ENCODE results near the gene TMEM97. TPM values are rescaled to one million over a fixed set of nuclear protein-coding genes. Genes with fewer than 3 reads are reported as not detected.

Gene TMEM97
- total RNA-seq, 1 donor from 2014 or later = 26.0 TPM

DNA sequence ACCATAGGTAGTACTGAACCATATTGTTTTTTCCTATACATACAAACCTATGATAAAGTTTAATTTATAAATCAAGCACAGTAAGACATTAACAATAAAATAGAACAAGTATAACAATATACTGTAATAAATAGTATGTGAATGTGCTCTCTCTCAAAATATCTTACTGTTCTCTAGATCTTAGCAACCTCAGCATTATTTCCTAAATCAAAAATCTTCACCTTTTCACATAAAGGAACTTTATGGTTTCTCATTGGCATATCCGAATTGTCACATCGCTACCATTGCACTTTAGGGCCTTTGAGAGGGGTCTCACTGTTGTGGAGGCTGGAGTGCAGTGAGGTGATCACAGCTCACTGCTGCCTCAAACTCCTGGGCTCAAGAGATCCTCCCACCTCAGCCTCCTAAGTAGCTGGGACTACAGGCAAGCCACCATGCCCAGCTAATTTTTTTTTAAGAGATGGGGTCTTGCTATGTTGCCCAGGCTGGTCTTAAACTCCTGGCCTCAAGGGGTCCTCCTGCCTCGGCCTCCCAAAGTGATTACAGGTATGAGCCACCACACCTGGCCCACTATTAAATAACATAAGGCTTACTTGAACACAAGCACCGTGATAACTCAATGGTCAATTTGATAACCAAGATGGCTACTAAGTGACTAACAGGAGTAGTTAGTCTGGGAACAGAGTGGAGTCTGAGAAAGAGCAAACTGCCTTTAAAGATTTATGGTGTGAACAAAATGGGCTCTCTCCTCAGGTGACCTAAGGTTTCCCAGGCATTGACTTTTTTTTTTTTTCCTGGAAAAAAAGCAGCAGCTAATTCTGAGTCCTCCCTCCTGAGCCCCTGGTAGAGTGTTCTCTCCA lies 2.9 kb upstream of the TMEM97 start:
- DNase-seq (ENCODE audit: low read depth) = no peak

DNA sequence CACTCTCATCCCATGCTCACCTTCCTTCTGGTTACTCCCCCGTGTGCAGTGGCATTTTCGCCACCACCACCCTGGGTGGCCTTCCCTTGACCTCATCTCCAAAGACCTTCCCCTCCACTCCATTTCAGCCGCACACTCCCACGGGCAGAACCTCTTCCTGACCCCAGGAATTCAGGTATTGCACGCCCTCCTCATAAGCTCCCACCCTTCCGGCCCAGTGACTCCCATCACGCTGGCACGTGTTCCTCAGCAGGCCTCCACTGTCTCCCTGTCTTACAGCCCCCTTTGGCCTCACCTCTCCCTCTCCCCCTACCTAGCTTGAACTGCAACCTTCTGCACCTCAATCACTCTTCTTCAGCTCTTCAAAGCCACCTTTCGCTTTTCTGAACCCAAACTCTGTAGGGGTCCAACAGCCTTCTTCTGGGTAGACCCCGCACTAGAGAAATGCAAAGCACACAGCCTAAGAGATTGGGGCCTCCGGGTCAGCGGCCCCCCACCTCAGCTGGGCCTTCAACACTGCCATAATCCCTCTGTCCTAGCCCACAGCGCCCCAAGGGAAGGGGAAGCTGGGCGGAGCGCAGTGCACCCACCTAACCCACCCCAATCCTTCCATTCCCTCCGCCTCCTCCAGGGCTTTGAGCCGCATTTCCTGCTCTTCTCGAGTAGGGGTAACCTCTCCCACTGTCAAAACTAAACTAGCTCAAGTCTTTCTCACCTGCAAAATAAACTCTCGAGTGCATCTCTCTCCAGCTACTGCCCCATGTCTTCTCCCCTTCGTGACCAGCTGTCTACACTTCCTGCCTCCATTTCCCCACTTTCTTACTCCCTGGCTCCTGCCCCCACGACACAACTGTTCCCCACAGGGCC lies 1.7 kb upstream of the TMEM97 start:
- no peak for DNase-seq (ENCODE audit: low read depth)

DNA sequence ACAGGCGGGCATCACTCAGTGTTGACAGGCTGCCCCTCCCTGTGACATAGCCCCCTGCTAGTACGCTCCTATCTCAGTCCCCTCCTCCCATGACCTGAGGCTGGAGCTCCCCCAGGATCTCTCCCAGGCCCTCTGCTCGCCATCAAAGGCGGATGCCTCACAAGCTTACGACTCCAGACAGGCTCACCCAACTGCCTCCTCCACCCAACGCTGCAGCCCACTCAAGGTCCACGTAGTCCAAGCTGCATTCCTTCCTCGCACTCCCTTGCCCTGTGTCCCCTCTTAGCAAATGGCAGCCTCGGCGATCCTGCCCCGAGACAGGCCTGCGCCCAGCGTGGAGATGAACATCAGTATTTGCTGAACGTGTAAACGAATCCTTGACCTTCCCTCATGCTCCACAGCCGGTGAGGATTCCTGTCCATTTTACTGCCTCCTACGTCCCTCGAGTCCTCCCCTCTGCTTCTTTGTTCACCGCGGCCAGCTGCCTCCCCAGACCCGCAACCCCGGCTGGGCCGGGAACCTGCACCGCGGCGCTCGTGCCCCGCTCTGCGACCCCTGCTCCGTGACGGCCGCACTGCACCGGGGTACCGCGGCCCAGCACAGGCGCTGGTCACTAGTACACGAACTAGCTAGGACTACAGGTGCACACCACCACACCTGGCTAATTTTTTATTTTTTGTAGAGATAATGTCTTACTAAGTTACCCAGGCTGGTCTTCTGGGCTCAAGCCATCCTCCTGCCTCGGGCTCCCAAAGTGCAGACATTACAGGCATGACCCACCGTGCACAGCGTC lies 838 bp upstream of the TMEM97 start:
- no peak for DNase-seq (ENCODE audit: low read depth)

DNA sequence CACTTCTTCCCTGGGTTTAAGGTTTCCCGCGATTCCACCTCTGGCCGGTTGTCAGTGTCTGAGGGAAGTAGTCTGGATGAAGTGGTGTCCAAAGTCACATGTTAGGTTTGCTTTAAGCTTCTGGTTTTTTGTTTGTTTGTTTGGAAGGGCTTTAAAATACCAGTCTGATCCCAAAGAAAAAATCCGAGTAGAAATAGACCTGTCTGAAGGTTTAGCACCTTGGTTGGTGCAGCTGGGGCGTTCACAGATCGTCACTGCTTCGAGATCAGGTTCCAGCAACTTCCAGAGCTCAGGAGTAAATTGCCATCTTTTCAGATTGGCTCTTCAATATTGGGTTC lies 567 bp downstream of the TMEM97 start:
- DNase-seq (ENCODE audit: low read depth) = no peak

DNA sequence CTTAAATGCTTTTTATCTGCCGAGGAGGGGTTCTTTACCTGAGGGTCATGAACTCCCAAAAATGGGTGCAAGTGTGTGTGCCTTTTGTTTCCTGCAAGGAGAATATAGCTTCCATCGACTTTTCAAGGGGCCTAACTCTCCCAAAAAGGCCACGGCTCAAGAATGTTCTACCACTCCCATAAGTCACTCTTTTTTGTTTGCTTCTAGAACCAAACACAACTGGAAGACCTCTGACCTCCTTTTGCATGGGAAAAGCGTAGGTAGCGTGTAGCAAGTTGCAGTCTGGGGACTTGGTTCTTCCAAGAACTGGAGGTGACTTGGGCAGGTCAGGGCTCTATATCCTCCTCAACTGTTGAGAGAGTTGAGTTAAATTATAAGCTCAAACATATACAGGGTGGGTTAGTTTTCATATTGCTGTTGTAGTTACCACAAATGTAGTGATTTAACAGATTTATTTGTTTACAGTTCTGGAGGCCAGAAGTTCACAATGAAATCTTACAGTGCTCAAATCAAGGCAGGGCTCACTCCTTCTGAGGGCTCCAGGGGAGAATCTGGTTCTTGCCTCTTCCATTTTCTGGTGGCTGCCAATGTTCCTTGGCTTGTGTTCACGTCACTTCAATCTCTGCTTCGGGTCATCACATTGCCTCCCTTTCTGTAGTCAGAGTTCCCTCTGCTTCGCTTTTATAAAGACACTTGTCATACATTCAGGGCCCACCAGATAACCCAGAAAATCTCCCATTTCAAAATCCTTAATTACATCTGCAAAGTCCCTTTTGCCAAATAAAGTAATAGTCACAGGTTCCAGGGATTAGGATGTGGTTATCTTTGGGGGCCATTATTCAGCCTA lies 1.4 kb downstream of the TMEM97 start:
- no peak for DNase-seq (ENCODE audit: low read depth)

DNA sequence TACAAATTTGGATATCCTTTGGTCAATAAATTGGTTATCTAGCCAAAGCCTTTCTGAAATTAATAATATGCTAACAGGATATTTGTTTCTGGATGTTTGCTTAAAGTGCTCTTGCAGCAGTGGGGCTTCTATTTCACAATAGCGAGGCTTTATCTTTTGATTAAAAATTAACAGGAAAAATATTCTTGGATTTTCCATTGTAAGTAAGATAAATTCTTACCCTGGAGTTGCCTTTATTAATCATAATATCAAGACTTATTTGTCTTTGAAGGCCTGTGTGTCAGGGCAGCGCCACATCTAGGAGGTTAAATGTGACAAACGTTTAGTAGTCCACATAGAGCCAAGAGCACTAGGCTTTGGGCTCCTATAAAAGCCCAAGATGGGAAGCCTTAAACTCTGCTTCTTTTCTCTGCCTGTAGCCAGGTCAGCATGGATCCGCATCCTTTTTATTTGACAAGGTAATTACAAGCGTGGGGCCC lies 5.3 kb downstream of the TMEM97 start:
- DNase-seq (ENCODE audit: low read depth) = no peak

DNA sequence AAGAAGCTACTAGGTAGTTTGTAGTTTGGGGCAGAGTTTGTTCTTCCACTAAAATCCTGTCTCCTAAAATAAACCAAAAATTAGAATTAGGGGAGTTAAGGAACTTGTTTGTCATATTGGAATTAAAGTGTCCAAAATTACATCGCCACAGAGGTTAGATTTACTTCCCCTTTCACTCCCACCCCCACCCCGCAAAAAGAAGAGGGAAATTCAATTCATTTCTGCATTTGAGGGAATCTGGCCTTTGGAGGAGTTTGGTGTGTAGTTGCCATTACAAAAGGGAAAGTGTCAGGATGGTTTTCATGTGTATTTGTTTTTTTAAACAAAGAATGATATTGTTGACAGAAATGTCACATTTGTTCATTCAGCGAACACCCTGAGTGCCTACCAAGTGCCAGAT lies 5.8 kb downstream of the TMEM97 start:
- no peak for DNase-seq (ENCODE audit: low read depth)

DNA sequence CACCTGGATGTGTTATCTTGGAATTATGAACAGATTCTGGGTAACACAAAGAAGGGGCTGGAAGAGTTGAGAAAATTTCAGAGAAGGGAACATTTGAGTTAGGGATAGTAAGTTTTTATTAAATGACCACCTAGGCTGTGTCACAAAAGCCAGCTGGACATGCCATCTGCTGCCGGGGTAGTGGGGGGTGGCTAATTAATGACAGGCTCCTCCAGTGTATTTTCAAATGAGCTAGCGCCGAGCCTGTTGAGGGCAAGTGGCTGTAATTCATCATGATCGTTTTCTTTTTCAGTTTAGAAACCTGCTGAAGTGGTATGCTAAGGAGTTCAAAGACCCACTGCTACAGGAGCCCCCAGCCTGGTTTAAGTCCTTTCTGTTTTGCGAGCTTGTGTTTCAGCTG lies 6.2 kb downstream of the TMEM97 start:
- DNase-seq (ENCODE audit: low read depth) = no peak

DNA sequence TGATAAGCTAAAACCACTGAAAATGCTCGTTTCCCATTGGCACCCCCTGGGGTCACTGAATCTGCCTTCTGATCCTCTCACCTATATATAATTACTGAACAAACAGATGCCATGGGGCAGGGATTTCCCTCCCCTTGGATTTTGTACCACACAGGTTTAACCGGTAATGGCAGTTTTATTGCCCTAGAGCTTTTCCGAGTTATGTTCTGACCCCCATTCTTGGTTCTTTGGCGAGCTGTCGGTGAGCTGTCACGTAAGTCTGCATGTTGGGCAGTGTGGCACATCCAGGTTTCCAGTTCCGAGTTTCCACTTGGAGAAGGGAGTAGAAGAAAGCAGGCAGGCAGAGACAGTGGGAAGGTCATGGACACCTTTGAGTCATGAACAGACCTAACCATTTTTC lies 7.1 kb downstream of the TMEM97 start:
- no peak for DNase-seq (ENCODE audit: low read depth)

DNA sequence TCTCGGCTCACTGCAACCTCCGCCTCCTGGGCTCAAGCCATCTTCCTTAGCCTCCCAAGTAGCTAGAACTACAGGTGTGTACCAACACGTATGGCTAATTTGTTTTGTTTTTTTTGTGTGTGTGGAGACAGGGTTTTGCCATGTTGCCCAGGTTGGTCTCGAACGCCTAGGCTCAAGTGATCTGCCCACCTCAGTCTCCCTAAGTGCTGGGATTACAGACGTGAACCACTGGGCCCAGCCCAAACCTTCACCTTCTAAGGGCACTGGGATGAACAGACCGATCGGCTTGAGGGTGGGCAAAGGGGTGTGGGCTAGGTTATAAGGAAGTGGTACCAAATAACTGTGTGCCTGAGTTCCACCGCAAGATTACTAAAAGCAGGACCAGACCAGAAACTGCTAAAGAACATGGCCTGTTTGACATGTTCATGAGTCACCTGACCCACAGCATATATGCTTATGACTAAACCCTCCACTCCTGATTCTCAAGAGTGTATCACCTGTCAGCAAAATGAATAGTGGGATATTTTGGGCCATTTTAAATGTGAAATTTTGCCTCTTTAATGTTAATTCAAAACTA lies 8.1 kb downstream of the TMEM97 start:
- DNase-seq (ENCODE audit: low read depth) = no peak

DNA sequence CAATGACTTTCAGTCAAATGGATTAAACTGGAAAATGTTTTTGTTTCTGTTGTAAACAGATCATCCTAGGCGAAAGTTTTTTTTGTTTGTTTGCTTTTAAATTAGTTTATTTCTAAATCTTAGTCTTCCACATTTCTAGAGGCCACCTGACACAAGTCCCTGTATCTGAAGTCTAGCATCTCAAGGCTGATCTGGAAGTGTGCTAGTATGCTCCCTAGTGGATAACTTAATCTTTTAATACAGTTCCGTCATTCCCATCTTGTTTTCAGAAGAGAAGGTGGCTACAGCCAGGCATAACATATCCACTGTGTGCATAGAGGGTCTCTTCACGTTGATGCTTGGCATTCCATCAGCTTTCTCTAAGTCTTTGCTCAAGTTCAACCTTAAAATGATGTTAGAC lies 8.7 kb downstream of the TMEM97 start:
- DNase-seq (ENCODE audit: low read depth) = no peak

DNA sequence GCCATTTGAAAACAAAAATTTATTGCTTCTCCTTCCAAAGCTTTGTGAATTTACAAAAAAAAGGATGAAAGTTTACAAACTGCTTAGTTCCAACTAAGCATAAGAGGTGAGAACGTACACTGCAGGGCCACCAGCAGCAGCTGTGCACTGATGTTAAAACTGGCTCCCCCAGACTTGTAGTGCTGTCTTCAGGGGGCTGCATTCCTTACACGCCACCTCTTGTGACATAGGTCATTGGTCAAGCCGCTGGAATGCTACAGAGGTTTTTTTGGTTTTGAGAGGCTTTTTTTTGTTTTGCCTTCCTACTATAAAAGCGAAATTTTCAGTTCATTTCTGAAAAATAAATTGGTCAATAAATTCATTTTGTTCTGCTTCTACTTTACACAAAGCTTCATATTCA lies 9.3 kb downstream of the TMEM97 start:
- DNase-seq (ENCODE audit: low read depth) = no peak

DNA sequence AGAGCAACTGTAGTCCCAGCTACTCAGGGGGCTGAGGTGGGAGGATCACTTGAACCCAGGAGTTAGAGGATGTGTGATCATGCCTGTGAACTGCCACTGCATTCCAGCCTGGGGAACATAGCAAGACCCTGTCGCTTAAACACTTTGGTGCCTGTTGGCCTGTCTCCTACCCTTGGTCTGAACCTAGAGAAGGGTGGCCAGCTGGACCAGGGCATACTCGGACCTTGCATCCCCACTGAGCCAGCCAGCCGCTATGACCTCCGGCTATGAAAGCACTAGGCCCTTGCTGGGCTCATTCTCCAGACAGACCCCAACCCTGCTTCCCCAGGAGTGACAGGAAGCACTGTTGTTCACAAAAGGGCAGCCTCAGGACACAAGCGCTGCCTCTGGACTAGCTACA lies 11.7 kb downstream of the TMEM97 start:
- no peak for DNase-seq (ENCODE audit: low read depth)

DNA sequence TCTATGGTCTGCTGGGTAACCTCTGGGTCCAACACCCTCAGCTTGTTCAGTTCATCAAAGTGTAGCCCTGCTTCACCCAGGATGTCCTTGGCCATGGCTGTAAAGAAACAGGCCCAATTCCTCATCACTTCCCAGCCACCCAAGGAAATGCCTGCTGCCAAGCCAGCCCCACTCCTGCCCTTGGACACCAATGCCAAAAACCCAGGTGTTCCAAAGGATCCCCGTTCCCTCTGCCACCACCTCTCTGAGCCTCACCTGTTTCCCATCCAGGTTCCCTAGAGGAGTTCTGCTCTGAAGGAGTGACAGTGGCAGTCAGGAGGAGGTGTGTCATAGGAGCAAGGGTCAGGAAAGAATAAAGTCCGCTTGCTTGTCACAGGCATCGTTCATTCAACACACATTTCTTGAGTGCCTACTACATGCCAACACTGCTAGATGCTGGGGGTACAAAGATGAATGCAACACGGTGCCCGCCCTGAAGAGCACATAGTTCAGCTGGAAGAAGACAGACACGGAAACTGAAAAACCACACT lies 13.0 kb downstream of the TMEM97 start:
- DNase-seq (ENCODE audit: low read depth) = no peak

DNA sequence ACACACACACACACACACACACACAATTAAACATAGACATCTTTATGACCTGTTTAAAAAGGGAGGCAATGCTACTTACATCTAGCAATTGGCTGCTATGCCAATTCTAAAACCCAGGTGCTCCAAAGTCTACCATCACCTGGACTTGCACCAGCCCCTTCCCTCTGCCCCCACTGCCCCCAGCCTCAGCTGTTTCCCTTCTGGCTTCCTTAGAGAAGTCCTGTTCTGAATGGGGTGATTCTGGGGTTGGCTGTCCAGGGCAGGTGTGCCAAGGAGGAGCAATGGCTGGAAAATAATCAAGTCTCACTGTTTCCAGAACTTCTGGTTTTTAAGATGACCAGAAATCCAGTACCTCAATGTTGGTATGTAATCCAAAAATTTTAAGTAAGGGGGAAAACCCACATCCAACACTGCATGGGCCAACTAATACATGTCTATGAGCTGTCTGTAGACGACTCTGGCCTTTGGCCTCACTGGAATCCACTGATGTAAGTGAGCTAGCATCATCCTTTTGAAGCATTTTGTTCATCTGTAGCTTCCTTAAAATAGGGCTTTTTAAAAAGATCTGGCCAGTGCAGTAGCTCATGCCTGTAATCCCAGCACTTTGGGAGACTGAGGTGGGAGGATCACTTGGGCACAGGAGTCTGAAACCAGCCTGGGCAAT lies 14.2 kb downstream of the TMEM97 start:
- DNase-seq (ENCODE audit: low read depth) = no peak

DNA sequence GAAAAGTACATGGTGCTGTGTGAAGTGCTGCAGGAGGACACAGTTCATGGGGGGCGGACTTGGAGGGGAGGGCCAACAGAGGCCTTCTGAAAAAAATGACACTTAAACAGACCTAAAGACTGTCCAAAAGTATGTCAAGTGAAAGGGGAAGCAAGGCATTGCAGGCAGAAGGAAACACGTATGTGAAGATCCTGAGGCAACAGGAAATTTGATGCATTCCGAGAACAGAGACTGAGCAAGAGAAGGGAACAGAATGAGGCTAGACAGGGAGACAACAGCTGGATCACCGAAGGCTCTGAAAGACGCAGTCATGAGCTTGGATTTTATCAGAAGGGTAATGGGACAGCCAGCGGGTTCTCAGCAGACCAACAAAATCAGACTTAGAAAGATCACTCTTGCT lies 15.2 kb downstream of the TMEM97 start:
- DNase-seq (ENCODE audit: low read depth) = no peak

DNA sequence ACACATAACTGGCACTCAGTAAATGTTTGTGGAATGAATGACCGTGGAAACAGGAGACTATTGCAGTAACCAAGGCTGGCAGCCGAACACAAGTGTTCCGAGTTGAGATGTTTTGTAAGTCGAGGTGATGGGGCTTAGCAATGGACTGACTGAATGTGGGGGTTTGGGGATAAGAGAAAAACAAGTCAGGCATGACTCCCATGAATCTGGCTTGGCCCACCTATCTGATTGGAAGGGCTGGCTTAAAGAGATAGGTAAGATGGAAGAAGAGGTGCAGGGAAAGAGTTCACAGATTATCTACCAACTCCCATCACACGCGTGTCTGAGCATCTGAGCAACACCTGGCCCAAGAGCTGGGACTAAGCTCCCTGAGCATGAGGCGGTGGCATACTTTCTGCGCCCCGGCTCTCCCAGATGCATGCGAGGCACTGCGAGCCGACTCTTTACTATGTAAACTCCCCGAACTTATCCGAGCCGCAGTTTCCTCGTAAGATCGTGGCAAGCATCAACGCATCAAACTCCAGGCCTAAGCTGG lies 15.7 kb downstream of the TMEM97 start:
- no peak for DNase-seq (ENCODE audit: low read depth)

DNA sequence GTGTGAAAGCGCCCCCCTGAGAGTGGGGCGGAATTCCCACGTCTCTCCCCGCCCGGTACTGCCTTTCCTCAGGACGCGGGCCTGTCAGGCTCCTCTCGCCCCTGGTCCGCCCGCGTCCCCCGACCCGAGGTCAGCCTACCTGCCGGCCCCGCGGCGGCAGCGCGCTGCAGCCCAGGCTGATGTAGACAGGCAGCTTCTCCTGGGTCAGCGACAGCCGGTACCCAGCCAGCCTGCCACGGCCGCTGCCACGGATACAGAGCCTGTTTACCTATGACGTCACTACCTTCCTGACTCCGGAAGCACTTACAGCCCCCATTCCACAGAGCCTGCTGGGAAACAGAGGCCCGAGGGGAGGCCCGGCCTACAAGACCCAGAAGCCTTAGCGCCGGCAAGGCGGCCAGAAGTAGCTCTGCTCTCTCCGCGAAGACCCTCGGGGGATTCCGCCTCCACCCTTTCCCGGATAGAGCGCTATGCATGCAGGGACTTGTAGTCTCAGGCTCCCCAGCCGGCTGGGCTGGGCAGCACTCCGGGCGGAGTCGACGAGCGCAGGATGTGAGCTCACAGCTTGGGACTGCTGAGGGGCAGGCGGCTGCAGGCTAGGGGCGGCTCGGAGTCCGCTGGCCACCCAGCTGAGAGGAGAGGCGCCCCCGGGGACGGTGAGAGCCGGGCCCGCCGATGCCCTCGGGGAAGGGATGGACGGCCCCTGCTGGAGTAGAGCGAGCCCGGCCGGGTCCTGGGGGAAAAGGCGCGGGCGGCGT lies 16.4 kb downstream of the TMEM97 start, which contains the start of the genes IFT20 and TNFAIP1:
IFT20 (minus strand) TSS at position 272 of the 758 bp plus-strand sequence. CDS start 3,487 bp downstream, outside the sequence.
TNFAIP1 (plus strand) TSS at position 561 of the 758 bp plus-strand sequence. CDS start 3,761 bp downstream, outside the sequence.
- DNase-seq (ENCODE audit: low read depth) = peak; percentile 100

All from myocyte (in vitro differentiated cells).